Activated T-cell treated with anti-CD3 and anti-CD28 coated beads for 24 hours (primary cell): ENCODE data around the gene NXPH4.

Source experiments
- DNase-seq: peaks from one replicate; pipeline ENCODE4 v3.0.0-alpha.2; 2020; ENCODE audit warnings: low read depth

The NXPH4 gene

GRCh38 chr12:57183939-57184725, 32.5 kb upstream of the NXPH4 start:
- DNase-seq: no peak

GRCh38 chr12:57185403-57185802, 31.2 kb upstream of the NXPH4 start:
- no peak for DNase-seq

GRCh38 chr12:57185906-57186508, 30.6 kb upstream of the NXPH4 start:
- no peak for DNase-seq

- no peak for DNase-seq
Observed at GRCh38 chr12:57187222-57188089, 29.1 kb upstream of the NXPH4 start.

- DNase-seq: no peak
Observed at GRCh38 chr12:57188090-57188425, 28.5 kb upstream of the NXPH4 start.

- DNase-seq: no peak
Observed at GRCh38 chr12:57190037-57190436, 26.6 kb upstream of the NXPH4 start.

- DNase-seq: no peak
Observed at GRCh38 chr12:57190821-57191220, 25.8 kb upstream of the NXPH4 start.

- DNase-seq: no peak
Observed at GRCh38 chr12:57191410-57191809, 25.2 kb upstream of the NXPH4 start.

- no peak for DNase-seq
Observed at GRCh38 chr12:57192920-57193319, 23.7 kb upstream of the NXPH4 start.

GRCh38 chr12:57193706-57194245, 22.8 kb upstream of the NXPH4 start:
- no peak for DNase-seq

- no peak for DNase-seq
Observed at GRCh38 chr12:57194253-57194652, 22.3 kb upstream of the NXPH4 start.

GRCh38 chr12:57195186-57195585, 21.4 kb upstream of the NXPH4 start:
- DNase-seq: no peak

- DNase-seq: no peak
Observed at GRCh38 chr12:57195611-57196371, 20.8 kb upstream of the NXPH4 start.

- DNase-seq: no peak
Observed at GRCh38 chr12:57196439-57196838, 20.2 kb upstream of the NXPH4 start.

GRCh38 chr12:57196956-57197355, 19.6 kb upstream of the NXPH4 start:
- DNase-seq: no peak

- DNase-seq: no peak
Observed at GRCh38 chr12:57198329-57198728, 18.3 kb upstream of the NXPH4 start.

GRCh38 chr12:57199191-57199590, 17.4 kb upstream of the NXPH4 start:
- no peak for DNase-seq

GRCh38 chr12:57200497-57200896, 16.1 kb upstream of the NXPH4 start:
- DNase-seq: no peak

GRCh38 chr12:57201219-57201618, 15.4 kb upstream of the NXPH4 start:
- DNase-seq: no peak

GRCh38 chr12:57201631-57202030, 15.0 kb upstream of the NXPH4 start:
- DNase-seq: no peak

- no peak for DNase-seq
Observed at GRCh38 chr12:57202321-57202720, 14.3 kb upstream of the NXPH4 start.

GRCh38 chr12:57203201-57203600, 13.4 kb upstream of the NXPH4 start:
- no peak for DNase-seq
